GM21619 (cell line): Measurements from ENCODE around the gene RMND5A.

Experiments
- ATAC-seq: cut with Tn5 transposase; IDR thresholded peaks from one replicate; pipeline ENCODE4 v1.9.1; 2021; ENCODE audit not compliant: unreplicated experiment

Gene RMND5A

GRCh38 chr2:86825036-86825692, 105.1 kb downstream of the RMND5A start:
- no peak for ATAC-seq

- no peak for ATAC-seq
These were observed 105.7 kb downstream of the RMND5A start for GRCh38 chr2:86825693-86826381.

GRCh38 chr2:86826951-86827350, 106.9 kb downstream of the RMND5A start:
- ATAC-seq, result no peak
